Panc1 (cell line): ENCODE results near the gene LRMDA. TPM values are rescaled to one million over a fixed set of nuclear protein-coding genes. Genes with fewer than 3 reads are reported as not detected.

Source experiments
- ATAC-seq: fragments of 200-7000 bp; cut with Tn5 transposase; 2 replicates; pipeline ENCODE4 v1.9.1; 2020; ENCODE audit warnings: mild to moderate bottlenecking, moderate library complexity
- BruUV-seq: library from RNA; stranded (reverse); fragments of 400-500 nt; replicated peaks from 2 replicates; lab custom pipeline; 2021; lab: Mats Ljungman, UMichigan
- CTCF ChIA-PET: fragments of 300-600 bp; sonication (Branson Sonifier 250); formaldehyde crosslinking; loops from one replicate; lab custom pipeline; 2022; ENCODE audit warnings: antibody characterized with exemption; lab: Charles Lee
- POLR2A ChIA-PET: fragments of 300-600 bp; sonication (Branson Sonifier 250); formaldehyde crosslinking; loops from one replicate; lab custom pipeline; 2022; ENCODE audit warnings: antibody characterized with exemption; lab: Charles Lee
- DNase-seq: peaks from one replicate; pipeline ENCODE4 v3.0.0-alpha.2; 2010; ENCODE audit warnings: low read depth, low spot score
- H3K27ac ChIP-seq: 2 replicates; pipeline ENCODE4 v1.5.1; 2011; ENCODE audit warnings: mild to moderate bottlenecking, low read length, inconsistent platforms
- H3K27me3 ChIP-seq: fragments of 200-500 bp; sonication (Bioruptor generic); 2 replicates; pipeline ENCODE4 v1.6.0; 2014; ENCODE audit warnings: low read length, inconsistent platforms; ENCODE audit not compliant: control insufficient read depth, insufficient read depth
- H3K36me3 ChIP-seq: fragments of 200-500 bp; sonication (Bioruptor generic); 2 replicates; pipeline ENCODE4 v1.5.1; 2014; ENCODE audit warnings: inconsistent platforms, mild to moderate bottlenecking, low read length, moderate library complexity; ENCODE audit not compliant: control insufficient read depth, insufficient read depth
- H3K4me1 ChIP-seq: 2 replicates; pipeline ENCODE4 v1.5.1; 2011; ENCODE audit warnings: inconsistent platforms, mild to moderate bottlenecking, low read length, moderate library complexity; ENCODE audit not compliant: control insufficient read depth, insufficient read depth
- H3K4me3 ChIP-seq, 2 experiments: 2 replicates each; pipeline ENCODE4 v1.5.1; 2011 to 2012; ENCODE audit warnings: low read depth in 2 of 2, low read length in 2 of 2, mild to moderate bottlenecking in 2 of 2, inconsistent platforms in 1 of 2, moderate library complexity in 1 of 2
- H3K9me3 ChIP-seq: fragments of 200-500 bp; sonication (Bioruptor generic); 2 replicates; pipeline ENCODE4 v1.5.1; 2014; ENCODE audit warnings: low read depth, mild to moderate bottlenecking, inconsistent platforms, low read length, moderate library complexity; ENCODE audit not compliant: control insufficient read depth, insufficient read depth
- POLR2AphosphoS5 ChIP-seq: IDR thresholded peaks from 2 replicates; pipeline ENCODE4 v1.6.1; 2012; ENCODE audit warnings: mild to moderate bottlenecking, low read depth, low read length, moderate library complexity
- REST ChIP-seq, 2 experiments: IDR thresholded peaks; 2 replicates each; pipeline ENCODE4 v1.6.1; 2011 to 2012; ENCODE audit warnings: low read depth in 2 of 2, control low read depth in 1 of 2, low read length in 1 of 2, mild to moderate bottlenecking in 1 of 2, moderate library complexity in 1 of 2; ENCODE audit not compliant: insufficient read depth in 1 of 2
- SIN3A ChIP-seq: IDR thresholded peaks from 2 replicates; pipeline ENCODE4 v1.6.1; 2012; ENCODE audit warnings: low read depth, mild to moderate bottlenecking, low read length, moderate library complexity, borderline replicate concordance; ENCODE audit not compliant: insufficient read depth
- TCF7L2 ChIP-seq: IDR thresholded peaks from 2 replicates; pipeline ENCODE4 v1.6.1; 2011; ENCODE audit warnings: mild to moderate bottlenecking, low read depth, low read length, inconsistent platforms
- in situ Hi-C: cut with HindIII; loops from 2 replicates; pipeline ENCODE4 v1.10.0; 2016; ENCODE audit warnings: low sequenced_read_pairs, low pct_unique_long_range_greater_than_20kb
- intact Hi-C: fragments of 100-400 bp; cut with micrococcal nuclease; formaldehyde crosslinking; loops from one replicate; pipeline ENCODE4 v1.10.0; 2022; ENCODE audit not compliant: unreplicated experiment
- total RNA-seq: library from RNA; stranded (reverse); gene quantifications from one replicate; pipeline ENCODE4 v1.2.1, GENCODE V29; 2021; ENCODE audit not compliant: unreplicated experiment
- TF ChIP-seq, protein P1 (sequence below): fragments of 450-650 bp; IDR thresholded peaks from 2 replicates; pipeline ENCODE4 v1.5.1; 2017; ENCODE audit warnings: mild to moderate bottlenecking

The LRMDA gene
- total RNA-seq, 1 experiment from 2014 or later: 1.2 TPM

GRCh38 chr10:75610183-75610582 is 178.8 kb downstream of the LRMDA start:
- CTCF ChIA-PET: no interaction called here
- in situ Hi-C loops: no loop called here
- BruUV-seq: no TSS peak

DNA sequence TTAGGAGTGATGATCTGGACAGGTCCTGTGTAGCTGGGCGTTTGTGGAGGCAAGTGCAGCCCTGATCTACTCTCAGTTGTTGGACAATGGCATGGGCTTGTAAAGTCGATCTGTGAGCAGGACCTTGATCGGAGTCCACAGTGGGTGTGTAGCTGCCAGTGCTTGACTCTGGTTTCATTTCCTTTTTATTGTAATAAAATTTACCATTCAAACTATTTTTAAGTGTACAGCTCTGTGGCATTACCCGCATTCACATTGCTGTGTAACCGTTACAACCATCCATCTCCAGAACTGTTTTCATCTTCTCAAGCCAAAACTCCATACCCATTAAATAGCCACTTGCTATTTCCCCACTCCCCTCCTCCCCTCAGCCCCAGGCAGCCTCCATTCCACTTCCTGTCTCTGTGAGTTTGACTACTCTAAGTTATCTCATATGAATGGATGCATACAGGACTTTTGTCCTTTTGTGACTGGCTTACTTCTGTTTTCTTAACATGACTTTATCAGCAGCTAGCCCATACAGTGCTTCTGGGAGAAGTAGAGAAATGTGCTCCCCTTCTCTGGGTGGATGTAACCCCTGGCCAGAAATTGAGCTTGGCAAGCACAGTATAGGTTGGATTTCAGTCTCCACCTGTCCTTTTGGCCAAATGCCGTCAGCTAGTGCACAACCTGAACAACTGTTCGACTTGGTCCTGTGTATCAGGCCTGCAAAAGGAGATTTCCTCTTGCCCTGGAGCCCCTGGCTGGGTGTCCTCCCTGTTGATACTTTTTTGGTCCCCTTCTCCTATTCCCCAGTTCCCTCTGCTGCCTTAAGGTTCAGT is 180.0 kb downstream of the LRMDA start:
- ChIA-PET POLR2A (no interaction called here), CTCF (no interaction called here)
- H3K36me3 ChIP-seq: no peaks in the 10 kb centered on the region
- TF ChIP-seq, protein P1, sequence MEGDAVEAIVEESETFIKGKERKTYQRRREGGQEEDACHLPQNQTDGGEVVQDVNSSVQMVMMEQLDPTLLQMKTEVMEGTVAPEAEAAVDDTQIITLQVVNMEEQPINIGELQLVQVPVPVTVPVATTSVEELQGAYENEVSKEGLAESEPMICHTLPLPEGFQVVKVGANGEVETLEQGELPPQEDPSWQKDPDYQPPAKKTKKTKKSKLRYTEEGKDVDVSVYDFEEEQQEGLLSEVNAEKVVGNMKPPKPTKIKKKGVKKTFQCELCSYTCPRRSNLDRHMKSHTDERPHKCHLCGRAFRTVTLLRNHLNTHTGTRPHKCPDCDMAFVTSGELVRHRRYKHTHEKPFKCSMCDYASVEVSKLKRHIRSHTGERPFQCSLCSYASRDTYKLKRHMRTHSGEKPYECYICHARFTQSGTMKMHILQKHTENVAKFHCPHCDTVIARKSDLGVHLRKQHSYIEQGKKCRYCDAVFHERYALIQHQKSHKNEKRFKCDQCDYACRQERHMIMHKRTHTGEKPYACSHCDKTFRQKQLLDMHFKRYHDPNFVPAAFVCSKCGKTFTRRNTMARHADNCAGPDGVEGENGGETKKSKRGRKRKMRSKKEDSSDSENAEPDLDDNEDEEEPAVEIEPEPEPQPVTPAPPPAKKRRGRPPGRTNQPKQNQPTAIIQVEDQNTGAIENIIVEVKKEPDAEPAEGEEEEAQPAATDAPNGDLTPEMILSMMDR: no peak
- no peaks in the 10 kb centered on the region for H3K4me1 ChIP-seq
- intact Hi-C loops: no loop called here
- no peaks in the 10 kb centered on the region for H3K9me3 ChIP-seq
- H3K4me3 ChIP-seq: no peak overlapping the region
- peaks cover 7% of the 10 kb centered on the region; the same call in 1 of the 2 replicates for H3K27me3 ChIP-seq
- no peak for ATAC-seq
- in situ Hi-C loops: no loop called here
- no TSS peak for BruUV-seq
- H3K27ac ChIP-seq: no peak overlapping the region
- DNase-seq: no peak

More at GRCh38 chr10:75610183-75610582, 178.8 kb downstream of the LRMDA start:
- Histone ChIP-seq H3K4me3 (no peak overlapping the region), H3K9me3 (no peaks in the 10 kb centered on the region), H3K27me3 (peaks cover 8% of the 10 kb centered on the region; the same call in 1 of the 2 replicates), H3K4me1 (no peaks in the 10 kb centered on the region), H3K36me3 (no peaks in the 10 kb centered on the region), H3K27ac (no peak overlapping the region)
- POLR2A ChIA-PET: no interaction called here
- DNase-seq (no peak), ATAC-seq (no peak)
- intact Hi-C loops: no loop called here
- TF ChIP-seq SIN3A (no peak), POLR2AphosphoS5 (no peak)

DNA sequence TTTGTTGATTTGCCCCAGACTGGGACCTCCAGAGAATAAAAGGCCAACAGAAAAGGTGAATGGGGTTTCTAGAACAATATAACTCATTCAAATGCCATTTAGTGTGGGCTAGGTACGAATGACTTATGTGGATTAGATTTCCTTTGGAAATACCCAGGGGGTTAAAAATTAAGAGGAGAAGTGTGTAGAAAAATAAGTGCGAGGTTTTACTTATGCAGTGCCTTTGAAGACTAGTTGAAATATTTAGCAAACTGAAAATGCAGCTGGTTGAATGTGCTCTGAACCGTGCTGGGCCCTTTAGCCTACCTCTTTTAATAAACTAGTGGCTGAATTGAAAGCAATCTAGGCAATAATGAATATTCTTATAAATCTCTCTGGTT is 180.6 kb downstream of the LRMDA start:
- BruUV-seq: no TSS peak

More for the DNA sequence above, 180.6 kb downstream of the LRMDA start:
- intact Hi-C loops (no loop called here), in situ Hi-C loops (no loop called here)
- ChIA-PET POLR2A (no interaction called here), CTCF (no interaction called here)
- Histone ChIP-seq H3K4me3 (no peak overlapping the region), H3K36me3 (no peaks in the 10 kb centered on the region), H3K4me1 (no peaks in the 10 kb centered on the region), H3K9me3 (no peaks in the 10 kb centered on the region), H3K27ac (no peak overlapping the region), H3K27me3 (peaks cover 7% of the 10 kb centered on the region; the same call in 1 of the 2 replicates)
- ATAC-seq (no peak), DNase-seq (no peak)
- no peak for TF ChIP-seq SIN3A
- no peak for TF ChIP-seq POLR2AphosphoS5
- no peak for TF ChIP-seq TCF7L2
- no peak for TF ChIP-seq REST (IDR thresholded peaks at IDR 0.05; ENCODE audit: insufficient read depth in 1 of 2, low read depth in 2 of 2, low read length in 1 of 2)
- TF ChIP-seq, protein P1: no peak
